HPDE6-E6E7 (cell line): Measurements from ENCODE around the gene PXMP2.
"Not testable (repeated sequence)": the region's sequence is repeated elsewhere in the genome, so short reads cannot be mapped to it uniquely, and the experiment has no call there.

Source experiments
- DNase-seq: peaks from one replicate; pipeline ENCODE4 v3.0.0; 2011; ENCODE audit warnings: missing footprints; ENCODE audit errors: extremely low spot score

Gene PXMP2

DNA sequence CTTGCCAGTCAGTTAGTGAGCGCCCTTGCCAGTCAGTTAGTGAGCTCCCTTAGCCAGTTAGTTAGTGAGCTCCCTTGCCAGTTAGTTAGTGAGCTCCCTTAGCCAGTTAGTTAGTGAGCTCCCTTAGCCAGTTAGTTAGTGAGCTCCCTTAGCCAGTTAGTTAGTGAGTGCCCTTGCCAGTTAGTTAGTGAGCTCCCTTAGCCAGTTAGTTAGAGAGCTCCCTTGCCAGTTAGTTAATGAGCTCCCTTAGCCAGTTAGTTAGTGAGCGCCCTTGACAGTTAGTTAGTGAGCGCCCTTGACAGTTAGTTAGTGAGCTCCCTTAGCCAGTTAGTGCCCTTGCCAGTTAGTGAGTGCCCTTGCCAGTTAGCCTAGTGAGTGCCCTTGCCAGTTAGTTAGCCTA, 7.5 kb downstream of the PXMP2 start:
- DNase-seq: not testable (repeated sequence)

GRCh38 chr12:132695431-132695830, 8.0 kb downstream of the PXMP2 start:
- no peak for DNase-seq

GRCh38 chr12:132698341-132698740, 11.0 kb downstream of the PXMP2 start:
- DNase-seq: no peak

DNA sequence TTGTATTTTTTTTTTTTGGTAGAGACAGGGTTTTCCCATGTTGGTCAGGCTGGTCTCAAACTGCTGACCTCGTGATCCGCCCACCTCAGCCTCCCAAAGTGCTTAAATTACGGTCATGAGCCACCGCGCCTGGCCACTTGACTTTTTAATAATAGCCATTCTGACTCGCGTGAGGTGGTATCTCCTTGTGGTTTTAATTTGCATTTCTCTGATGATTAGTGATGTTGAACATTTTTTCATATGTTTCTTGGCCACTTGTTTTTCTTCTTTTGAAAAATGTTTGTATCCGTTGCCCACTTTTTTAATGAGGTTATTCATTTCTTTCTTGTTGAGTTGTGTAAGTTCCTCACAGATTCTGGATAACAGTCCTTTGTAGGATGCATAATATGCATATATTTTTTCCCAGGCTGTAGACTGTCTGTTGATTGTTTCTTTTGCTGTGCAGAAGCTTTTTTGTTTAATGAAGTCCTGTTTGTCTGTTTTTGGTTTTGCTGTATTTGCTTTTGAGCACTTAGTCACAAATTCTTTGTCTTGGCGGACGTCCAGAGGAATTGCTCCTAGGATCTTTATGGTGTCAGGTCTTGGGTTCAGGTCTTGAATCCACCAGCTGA, 12.9 kb downstream of the PXMP2 start:
- no peak for DNase-seq

- DNase-seq: no peak
Observed at GRCh38 chr12:132702640-132703039, 15.3 kb downstream of the PXMP2 start.

DNA sequence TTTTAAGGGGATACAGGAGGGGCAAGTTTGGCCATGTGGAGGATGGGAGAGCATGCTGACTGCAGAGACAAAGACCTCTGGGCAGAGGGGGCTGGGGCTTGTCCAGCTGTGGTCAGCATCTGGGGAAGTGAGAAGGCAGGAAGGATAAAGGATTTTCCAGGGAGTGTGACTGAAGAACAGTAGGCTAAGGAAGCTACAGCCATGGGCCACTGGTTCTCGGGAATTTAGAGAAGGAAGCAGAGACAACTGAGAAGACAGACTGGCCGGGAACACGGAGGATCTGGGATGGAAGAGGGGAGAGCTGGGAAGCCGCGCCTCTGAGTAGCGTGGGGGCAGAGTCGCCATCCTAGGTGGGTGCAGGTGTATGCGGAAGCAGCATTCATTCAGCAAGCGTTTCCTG, 16.3 kb downstream of the PXMP2 start:
- DNase-seq: no peak

- no peak for DNase-seq
Observed at GRCh38 chr12:132707241-132707640, 19.9 kb downstream of the PXMP2 start.

GRCh38 chr12:132708150-132708549, 20.8 kb downstream of the PXMP2 start:
- DNase-seq: no peak

DNA sequence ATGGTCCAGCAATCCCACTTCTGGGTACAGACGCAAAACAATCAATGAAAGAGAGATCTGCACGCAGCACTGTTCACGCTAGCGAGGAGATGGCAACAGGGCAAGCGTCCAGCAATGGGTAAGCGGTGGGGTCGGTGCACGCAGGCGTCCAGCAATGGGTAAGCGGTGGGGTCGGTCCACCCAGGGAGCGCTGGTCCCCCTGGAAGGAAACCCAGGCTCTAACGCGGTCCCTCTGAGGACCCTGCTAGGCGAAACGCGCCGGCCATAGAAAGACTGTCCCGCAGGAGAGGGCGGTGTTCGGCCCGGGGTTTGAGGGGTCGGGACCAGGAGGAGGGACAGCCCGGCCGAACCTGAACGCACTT, 22.6 kb downstream of the PXMP2 start:
- DNase-seq: no peak

- DNase-seq: peak; percentile 88
Observed at GRCh38 chr12:132710405-132711079, 23.2 kb downstream of the PXMP2 start, which contains the start of gene PGAM5. TSS of gene PGAM5 (plus strand) at chr12:132710842. CDS start at chr12:132710877, 35 bp downstream.

GRCh38 chr12:132711080-132711843, 23.9 kb downstream of the PXMP2 start:
- no peak for DNase-seq

GRCh38 chr12:132713123-132713522, 25.7 kb downstream of the PXMP2 start:
- no peak for DNase-seq

DNA sequence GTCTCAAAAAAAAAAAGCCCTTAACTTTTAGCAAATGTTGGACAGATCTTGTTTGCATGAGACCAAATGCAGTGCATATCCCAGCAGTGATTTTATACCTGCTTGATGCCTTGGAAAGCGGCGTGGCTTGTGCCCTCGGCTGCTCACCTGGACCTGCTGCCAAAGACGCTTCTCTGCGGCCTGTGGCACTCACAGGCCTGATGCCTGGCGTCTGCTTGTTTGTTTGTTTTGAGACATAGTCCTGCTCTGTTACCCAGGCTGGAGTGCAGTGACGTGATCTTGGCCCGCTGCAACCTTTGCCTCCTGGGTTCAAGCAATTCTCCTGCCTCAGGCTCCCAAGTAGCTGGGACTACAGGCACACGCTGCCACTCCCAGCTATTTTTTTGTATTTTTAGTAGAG, 28.5 kb downstream of the PXMP2 start:
- DNase-seq: no peak

DNA sequence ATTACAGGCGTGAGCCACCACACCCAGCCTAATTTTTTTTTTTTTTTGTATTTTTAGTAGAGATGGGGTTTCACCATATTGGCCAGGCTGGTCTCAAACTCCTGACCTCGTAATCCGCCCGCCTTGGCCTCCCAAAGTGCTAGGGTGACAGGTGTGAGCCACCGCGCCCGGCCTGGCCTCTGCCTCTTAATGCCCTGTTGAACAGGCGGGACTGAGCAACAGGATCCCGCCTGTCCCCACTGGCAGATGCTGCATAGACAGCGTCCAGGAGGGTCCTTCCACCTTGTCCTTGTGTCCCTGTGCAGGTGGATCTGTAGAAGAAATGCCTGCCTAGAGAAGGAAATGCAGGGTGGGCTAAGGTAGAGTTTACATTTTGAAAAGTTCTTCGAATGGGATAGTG, 29.0 kb downstream of the PXMP2 start:
- no peak for DNase-seq

DNA sequence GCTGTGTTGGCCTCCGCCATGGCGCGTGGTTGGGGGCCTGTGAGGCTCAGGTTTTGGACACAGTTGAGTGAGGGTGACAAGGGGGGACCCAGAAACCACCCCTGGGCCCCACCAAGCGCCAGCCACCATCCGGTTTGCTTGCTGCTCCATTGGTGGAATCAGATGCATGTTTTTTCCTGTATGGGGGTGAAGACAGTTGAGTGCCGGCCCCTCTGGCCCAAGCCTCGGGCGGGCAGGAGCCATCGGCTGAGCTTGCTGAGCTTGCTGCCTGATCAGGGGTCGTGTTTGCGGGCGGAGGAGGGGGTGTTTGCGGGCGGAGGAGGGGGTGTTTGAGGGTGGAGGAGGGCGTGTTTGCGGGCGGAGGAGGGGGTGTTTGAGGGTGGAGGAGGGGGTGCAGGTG, 29.6 kb downstream of the PXMP2 start:
- DNase-seq: no peak

DNA sequence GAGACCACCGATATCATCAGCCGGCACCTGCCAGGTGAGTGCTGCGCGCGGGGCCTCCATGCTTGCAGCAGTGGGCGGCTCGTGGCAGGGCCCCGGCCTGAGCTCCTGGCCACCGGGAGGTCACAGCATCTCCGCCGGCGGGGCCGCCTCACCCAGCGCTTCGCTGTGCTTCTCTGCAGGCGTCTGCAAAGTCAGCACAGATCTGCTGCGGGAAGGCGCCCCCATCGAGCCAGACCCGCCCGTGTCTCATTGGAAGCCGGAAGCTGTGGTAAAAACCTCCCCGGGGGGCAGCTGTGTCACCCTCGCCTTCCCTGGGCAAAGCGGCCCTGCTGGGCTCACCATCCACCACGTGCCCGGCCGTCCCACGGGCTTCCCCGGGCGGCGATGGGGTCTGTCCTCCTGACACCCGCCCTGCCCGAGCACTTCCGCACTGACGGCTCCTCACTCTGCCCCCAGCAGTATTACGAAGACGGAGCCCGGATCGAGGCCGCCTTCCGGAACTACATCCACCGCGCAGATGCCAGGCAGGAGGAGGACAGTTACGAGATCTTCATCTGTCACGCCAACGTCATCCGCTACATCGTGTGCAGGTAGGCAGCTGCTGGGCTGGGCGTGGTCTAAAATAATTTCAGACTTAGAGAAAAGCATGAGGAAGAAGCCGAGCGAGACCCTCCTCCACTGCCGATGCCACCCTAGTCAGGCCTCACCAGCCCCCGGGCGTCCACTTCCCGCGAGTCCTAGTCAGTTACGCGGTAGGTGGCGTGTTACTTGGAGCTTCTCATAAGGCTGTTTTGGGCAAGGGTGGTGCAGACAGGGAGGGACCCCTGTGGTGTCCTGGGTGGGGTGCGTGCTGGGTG, 30.4 kb downstream of the PXMP2 start:
- DNase-seq: no peak

DNA sequence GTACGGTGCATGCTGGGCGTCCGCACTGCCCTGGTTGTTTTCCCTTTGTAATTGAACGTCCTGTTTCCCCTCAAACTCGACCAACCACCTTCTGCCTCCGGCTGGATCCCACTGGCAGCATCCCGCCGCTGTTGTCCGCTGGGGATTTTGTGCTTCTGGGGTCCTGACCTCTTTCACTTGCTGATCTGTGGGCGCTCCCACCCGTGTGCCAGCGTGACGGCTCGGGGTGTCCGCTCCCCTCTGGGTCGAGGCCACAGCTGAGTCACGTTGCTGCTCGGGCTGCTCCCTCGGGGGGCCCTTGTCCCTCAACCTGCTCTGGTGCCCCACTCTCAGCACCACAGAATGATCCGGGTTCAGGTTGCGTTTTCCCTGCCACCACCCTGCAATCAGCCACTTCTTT, 31.3 kb downstream of the PXMP2 start:
- no peak for DNase-seq

GRCh38 chr12:132719141-132719953, 32.0 kb downstream of the PXMP2 start:
- DNase-seq: no peak

GRCh38 chr12:132719954-132720324, 32.6 kb downstream of the PXMP2 start:
- no peak for DNase-seq

DNA sequence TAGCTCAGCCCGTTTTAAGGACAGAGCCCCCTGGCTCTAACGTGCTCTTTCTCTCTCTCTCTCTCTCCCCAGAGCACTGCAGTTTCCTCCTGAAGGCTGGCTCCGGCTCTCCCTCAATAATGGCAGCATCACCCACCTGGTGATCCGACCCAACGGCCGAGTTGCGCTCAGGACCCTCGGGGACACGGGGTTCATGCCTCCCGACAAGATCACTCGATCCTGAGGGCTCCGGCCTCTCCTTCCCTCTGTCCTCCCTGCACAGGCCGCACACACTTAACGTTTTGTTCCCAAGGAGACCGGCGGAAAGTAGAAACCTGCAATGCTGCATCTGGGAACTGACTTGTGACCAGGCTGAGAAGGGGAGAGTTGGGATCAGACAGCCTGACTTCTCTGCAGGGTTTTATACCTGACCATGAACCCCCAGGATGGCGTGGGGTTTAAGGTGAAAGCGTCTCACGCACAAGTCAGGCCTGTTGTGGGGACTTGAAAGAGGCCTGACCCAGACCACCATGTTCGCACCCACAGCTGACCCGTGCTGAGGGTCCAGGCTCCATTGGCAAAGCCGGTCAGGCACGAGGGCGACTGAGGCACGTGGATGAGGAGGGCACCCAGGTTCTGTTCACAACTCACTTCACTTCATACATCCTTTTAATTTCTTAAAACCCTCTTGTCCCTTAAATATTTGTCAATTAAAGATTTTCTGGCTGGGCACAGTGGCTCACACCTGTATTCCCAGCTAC, 33.4 kb downstream of the PXMP2 start:
- no peak for DNase-seq
